GM10266 (cell line): ENCODE results near the gene EFNA4.

Experiments
- DNase-seq: peaks from one replicate; pipeline ENCODE4 v3.0.0; 2012; ENCODE audit errors: extremely low spot score
- TF ChIP-seq, protein P1 (sequence below): IDR thresholded peaks from 2 replicates; pipeline ENCODE4 v1.5.1; 2012; ENCODE audit warnings: mild to moderate bottlenecking, low read depth; ENCODE audit not compliant: control insufficient read depth, insufficient read depth; ENCODE audit errors: missing control alignments

The EFNA4 gene

DNA sequence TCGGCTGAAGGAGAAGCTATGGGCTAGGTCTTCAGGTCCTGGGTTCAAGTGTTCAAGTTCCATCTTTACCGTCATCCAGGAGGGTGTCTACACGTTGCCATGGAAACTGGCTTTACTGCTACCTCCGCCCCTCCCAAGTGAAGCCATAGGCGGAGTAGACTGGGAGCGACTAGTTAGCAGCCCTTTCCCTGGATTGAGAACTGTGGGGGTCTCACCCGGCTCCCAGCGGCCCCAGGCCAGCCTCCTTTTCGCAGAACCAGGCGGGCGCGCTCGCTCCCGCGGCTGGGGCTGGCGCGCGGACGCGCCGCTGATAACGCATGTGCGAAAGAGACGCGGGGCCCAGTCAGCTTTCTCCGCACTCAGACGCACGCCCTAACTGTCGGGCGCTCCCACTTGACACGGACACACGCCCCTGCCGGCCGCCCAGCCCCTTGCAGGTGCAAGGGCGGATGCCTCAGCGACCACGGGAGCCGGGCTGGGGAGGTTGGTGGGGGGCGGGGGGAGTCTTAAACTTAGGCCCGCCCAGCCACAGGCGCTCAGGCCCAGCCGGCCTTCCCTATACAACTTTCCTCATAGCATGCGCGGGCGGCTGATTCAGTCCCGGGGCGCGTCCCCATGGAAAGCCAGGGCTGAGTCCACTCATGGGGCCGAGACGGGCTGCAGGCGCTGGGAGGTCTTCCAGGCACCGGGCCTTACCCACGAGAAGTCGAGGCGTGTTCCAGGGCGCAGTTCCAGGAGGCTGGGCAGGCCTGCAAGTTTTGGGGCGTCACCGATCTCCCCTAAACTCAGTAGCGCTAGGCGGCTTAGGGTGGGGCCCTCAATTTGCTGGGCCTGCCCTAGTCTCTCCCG is 7.4 kb downstream of the EFNA4 start:
- peak; percentile 84 for DNase-seq
- TF ChIP-seq, protein P1, sequence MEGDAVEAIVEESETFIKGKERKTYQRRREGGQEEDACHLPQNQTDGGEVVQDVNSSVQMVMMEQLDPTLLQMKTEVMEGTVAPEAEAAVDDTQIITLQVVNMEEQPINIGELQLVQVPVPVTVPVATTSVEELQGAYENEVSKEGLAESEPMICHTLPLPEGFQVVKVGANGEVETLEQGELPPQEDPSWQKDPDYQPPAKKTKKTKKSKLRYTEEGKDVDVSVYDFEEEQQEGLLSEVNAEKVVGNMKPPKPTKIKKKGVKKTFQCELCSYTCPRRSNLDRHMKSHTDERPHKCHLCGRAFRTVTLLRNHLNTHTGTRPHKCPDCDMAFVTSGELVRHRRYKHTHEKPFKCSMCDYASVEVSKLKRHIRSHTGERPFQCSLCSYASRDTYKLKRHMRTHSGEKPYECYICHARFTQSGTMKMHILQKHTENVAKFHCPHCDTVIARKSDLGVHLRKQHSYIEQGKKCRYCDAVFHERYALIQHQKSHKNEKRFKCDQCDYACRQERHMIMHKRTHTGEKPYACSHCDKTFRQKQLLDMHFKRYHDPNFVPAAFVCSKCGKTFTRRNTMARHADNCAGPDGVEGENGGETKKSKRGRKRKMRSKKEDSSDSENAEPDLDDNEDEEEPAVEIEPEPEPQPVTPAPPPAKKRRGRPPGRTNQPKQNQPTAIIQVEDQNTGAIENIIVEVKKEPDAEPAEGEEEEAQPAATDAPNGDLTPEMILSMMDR: peak; percentile 53

DNA sequence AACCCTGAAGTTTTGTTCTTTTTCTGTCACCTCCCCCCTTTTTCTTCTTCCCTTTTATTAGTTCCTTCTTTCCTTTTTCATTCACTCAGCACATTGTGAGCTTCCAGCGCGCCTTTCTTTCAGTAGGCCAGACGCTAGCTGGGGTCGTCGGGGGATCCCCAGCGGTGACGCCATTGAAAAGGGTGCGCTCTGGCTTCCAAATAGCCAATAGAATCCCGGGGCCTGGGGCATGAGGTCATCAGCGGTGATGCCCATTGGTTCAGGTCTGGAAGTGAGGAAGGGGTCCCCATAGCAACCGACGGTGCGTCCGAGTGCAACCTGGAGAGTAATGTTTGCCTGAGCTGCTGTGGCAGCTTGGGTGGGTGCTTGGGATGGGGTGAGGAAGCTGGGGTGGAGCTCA is 8.2 kb downstream of the EFNA4 start:
- TF ChIP-seq, protein P1: no peak
- no peak for DNase-seq

DNA sequence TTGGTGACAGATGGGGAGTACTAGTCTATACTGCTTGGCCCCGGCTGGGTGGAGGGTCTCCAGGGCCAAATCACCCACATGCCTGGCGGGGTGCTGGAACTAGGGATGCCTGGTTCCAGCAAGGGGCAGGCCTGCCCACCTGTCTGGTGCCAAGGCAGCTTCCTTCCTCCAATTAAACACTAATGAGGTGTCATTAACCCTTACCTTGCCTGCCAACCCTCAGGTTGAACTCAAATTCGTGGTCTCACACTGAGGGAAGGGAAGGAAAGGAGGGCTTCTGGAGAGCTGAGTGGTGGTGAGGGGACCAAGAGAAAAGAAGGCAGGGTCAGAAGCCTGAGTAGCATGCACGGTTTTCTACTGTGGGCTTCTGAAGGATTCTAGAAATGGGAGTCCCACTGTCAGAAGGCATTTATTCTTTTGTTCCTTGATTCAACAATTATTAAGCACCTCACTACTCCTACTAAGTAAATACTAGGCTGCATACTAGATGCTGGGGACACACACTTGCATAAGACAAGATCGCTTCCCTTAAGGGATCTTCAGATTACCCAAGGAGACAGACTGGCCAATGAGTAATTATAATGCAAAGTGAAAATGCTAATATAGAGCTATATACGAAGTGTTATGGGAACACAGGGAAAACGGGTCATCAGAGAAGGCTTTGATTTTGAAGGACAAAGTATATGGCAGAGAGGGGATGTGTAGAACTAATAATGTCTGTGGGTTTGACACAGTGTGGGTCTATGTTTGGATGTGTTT is 9.2 kb downstream of the EFNA4 start:
- no peak for DNase-seq
- TF ChIP-seq, protein P1: no peak

DNA sequence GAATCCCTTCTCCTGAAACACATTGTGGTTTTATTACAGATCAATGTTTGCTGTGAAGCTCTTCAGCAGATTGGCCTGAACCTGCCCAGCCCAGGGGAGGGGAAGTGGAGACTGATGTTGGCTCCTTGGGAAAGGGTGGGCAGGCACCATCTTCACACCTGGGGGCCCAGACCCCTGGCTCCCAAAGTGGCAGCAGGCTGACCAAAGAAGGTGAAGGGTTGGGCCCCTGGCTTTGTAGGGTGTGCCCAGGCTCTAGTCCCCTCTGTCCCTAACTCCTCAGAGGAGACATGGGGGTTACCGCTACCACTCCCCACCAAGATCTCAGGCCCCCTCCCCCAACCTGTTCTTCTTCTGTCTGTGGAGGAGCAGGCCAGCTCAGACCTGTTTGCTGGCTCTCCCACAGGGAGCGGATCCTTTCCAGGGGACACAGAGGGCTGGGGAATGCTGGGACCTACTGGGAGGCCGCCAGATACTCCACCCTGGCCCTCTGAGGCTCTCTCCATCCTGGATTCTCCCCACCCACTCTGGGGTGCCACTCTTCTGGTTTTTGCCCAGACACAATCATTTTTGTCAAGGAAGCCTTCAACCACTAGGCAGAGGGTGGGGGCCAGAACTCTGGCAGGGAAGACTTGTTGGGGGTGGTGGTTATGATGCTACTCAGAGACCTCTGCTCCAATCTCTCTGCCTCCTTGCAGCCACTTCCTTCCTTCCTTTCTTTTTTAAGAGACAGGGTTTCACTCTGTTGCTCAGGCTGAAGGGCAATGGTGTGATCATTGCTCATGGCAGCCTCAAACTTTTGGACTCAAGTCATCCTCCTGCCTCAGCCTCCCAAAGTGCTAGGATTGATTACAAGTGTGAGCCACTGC is 10.1 kb downstream of the EFNA4 start:
- TF ChIP-seq, protein P1: no peak
- DNase-seq: no peak

DNA sequence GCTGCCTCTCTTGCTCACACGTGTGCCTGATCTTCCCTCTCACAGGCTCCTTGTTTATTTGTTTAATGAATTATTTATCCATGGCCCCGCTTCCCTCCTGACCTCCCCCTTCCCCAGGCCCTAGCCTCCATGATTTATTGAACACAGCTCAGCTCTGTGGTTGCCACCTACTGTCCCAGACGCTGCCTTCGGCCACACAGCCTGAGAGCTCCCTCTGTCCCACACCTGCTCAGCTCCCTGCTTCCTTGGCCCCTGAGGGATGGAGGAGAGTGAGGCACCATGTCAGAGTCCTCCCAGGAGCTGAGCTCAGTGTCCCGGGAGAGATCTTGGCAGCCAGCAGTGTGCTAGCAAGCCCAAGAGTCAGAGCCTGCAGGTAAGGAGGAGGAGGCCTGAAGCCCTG is 12.0 kb downstream of the EFNA4 start:
- TF ChIP-seq, protein P1: no peak
- no peak for DNase-seq

GRCh38 chr1:155076371-155076770 is 12.8 kb downstream of the EFNA4 start:
- DNase-seq: no peak
- TF ChIP-seq, protein P1: no peak
